NCI-H2171 treated with DMSO at 0.1 percent for 48 hours (cell line): ENCODE data around the gene CLDN14.

Experiments
- DNase-seq: peaks from one replicate; lab custom pipeline; 2025; lab: John Stamatoyannopoulos, UW

Gene CLDN14

GRCh38 chr21:36479415-36480402, at the start of gene CLDN14:
Gene CLDN14, minus strand, starts transcription at chr21:36480122. Its CDS starts 18,427 bp downstream, at chr21:36461695.
- DNase-seq, result no peak

- DNase-seq, result no peak
These were observed 48.8 kb upstream of the CLDN14 start for GRCh38 chr21:36528716-36529115.

- DNase-seq, result no peak
These were observed 47.4 kb upstream of the CLDN14 start for GRCh38 chr21:36527317-36527716.

DNA sequence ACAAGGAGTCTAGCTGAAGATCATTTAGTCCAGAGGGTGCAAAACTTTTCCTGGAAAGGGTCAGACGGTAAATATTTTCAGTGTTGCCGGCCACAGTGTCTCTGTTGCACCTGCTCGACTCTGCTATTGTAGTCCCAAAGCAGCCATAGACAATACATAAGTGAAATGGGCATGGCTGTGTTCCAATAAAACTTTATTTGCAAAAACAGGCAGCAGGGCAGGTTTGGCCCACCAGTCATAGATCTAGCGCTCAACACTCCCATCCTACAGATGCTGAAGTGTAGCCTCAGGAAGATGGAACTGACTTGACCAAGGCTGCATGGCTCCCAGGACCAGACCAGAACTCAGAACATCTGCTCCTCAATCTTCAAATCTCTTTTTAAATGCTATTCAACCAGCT, 46.2 kb upstream of the CLDN14 start:
- DNase-seq, result no peak

DNA sequence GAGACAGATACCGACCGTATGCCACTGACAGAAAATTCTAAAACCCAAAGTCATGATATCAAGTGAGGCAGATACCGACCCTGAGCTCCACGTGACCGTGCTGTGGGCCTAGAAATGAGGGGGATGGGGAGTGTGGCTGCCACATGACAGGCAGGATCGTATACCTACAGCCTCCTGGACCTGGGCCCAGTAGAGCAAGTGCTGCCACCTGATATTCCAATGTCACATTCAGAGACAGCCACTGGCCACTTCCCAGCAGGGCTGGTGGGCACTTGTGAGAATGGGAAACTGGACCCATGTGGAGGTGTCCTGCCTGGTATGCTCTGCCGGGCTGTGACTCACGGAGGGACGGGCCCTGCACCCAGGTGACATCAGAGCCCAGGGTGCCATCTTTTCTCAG, 44.6 kb upstream of the CLDN14 start:
- no peak for DNase-seq

DNA sequence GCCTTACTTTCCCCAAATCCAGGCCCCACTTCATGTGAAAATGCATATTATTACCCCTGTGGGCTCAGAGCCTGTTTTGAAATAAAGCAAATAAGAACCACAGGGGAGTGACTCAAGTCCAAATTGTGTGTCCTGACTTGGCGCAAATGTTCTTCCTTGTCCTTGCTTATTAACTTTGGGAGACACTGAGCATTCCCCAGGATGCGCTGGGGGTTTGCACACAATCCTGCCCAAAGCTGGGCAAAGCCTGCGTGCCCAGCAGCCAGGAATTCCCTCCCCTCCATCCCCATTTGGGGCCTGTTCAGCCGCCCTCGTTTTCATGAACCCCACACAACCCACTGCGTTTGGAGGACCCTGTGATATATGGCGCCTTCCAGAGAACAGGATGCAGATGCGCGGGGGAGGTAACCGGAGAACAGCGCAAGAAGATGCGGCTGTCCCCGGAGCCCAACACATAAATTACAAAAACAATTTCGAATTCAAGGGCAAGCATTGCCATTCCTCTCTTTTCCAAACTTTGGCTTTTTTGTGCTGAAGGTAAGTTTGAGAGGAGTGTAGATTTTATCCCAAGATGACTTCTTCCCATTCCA, 42.4 kb upstream of the CLDN14 start:
- DNase-seq, result no peak

DNA sequence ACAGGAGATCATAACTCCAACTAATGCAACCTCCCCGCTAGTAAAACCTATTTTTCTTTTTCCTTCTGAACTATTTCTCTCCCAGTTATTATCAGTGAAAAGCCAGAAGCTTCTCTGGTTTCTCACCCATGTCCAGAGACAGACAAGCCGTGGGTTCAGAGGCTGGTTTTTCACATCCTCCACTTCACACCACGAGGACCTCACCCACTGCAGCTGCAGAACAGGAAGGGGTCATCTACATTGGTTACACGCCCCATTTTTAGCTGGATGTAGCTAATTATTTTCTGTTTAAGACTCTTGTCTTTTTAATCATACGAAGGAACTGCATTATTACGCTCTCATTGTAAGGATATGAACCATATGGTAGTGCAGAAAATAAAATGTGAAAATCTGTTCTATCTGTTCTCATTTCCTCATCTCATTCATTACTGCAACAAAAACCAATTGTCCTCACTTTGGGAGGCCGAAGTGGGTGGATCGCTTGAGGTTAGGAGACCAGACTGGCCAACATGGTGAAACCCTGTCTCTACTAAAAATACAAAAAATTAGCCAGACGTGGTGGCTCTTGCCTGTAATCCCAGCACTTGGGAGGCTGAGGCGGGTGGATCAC, 39.1 kb upstream of the CLDN14 start:
- no peak for DNase-seq

DNA sequence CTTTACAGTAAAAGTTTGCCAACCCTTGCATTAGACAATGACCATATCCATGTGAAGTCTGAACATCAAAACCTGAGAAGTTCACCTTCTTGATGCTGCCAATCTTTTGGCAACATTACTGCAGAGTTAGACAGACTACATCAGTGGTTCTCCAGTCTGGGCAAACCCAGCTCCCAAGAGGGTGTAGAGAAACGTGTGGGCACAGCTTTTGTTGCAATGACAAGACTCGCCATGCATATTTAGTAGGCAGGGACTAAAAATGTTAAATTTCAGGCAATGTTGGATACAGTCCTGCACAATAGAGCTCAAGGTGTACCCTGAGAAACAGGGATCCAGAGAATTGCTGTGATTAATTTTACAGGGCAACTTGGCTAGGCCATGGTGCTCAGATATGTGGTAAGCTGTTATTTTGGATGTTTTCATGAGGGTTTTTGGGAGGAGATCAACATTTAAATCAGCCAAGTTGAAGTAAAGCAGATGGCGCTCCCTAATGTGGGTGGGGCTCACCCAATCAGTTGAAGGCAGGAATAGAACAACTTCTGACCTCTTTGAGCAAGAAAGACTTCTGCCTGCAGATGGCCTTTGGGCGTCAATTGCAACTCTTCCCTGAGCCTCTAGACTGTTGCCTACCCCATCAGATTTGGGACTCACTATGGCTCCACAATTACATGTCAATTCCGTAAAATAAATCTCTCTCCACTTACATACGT, 37.6 kb upstream of the CLDN14 start:
- no peak for DNase-seq

DNA sequence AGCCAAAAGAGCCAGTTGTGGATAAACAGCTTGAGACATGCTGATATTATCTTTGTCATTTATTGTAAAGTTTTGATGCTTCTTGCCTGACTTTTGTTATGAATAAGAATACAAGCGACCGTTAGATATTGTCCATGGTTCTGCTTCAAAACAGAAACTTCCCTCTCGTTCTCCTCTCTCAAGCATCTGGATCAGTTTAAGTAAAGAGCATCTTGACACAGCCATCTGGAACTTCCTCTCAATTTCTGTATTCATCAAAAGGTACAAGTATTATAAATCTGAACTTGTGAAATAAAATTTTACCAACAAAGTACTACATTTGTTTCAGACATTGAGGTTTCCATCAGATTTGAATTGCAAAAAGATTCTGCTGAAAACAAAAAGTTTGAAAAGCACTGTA, 36.4 kb upstream of the CLDN14 start:
- DNase-seq, result no peak

GRCh38 chr21:36513430-36513829, 33.5 kb upstream of the CLDN14 start:
- no peak for DNase-seq

GRCh38 chr21:36512971-36513370, 33.0 kb upstream of the CLDN14 start:
- no peak for DNase-seq

DNA sequence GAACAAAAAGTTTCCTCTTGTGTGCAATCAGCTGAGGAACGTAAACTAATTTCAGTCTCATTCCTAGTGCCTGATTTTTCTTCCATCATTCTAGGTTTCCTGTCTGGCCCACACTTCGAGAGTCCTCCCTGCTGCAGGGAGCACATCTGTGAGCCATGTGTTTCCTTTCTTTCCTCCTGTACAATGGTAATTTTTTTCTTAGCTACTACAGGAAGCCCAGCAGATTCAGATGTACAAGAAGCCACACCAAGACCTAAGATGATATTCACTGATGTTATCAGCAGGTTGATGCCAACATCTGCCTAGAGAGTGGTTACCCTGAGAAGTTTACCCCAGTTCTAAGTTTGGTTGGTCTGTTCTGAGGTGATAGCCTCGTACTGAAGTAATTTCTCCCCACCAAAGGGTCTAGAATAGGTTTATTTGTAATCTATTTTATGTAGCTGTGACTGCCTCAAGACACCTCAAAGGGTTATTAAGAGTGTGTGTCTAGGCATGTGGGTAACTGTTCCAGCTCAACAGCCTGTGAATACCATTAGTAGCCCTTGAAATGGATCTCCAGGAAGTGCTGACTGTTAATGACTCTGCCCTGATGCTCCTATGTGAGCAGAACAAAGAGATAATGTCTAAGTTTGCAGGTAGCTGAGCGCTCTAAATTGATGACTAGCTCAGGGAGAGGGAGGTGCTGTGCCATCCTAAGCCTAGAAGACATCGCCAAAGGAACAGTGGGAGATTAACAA, 31.7 kb upstream of the CLDN14 start:
- no peak for DNase-seq

DNA sequence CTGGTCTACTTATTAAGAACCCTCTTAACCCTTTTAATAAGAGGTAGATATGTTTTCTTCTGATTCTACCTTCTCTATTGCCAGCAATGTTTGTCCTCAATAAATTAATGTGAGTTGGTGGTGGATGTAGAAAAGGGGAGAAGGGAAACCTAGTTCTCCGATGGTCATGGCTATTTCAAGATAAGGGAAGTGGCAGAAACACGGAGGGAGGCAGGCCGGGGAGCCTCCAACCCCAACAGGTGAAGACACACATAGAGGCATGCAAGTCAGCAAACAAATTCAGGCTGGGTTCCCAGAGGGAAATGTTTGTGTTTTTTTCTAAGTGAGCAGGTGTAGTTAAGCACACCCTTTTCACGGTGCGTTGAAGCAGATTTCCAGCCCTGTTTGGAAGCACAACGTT, 31.0 kb upstream of the CLDN14 start:
- no peak for DNase-seq

- no peak for DNase-seq
These were observed 30.2 kb upstream of the CLDN14 start for GRCh38 chr21:36509973-36510664.

GRCh38 chr21:36508948-36509347, 29.0 kb upstream of the CLDN14 start:
- no peak for DNase-seq

DNA sequence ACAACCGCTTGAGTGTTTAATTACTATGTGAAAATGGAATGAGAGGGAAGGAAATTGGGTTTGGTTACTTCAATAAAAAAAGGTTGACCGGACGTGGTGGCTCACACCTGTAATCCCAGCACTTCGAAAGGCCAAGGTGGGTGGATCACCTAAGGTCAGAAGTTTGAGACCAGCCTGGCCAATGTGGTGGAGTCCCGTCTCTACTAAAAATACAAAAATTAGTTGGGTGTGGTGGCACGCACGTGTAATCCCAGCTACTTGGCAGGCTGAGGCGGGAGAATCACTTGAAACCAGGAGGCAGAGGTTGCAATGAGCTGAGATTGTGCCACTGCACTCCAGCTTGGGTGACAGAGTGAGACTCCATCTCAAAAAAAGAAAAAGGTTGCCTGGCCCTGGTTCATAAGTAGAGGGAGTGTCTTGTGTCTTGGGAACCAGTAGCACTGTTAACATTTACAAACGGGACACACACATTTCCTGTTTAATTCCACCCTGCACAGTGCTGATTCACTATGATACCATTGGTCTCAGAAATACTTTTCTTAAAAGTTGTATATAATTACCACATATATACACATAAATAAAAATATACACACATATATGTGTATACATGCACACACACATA, 27.6 kb upstream of the CLDN14 start:
- no peak for DNase-seq

GRCh38 chr21:36506482-36506881, 26.6 kb upstream of the CLDN14 start:
- DNase-seq, result no peak

- peak; percentile 44 for DNase-seq
These were observed 24.4 kb upstream of the CLDN14 start for GRCh38 chr21:36504067-36505058.

GRCh38 chr21:36502365-36502764, 22.4 kb upstream of the CLDN14 start:
- no peak for DNase-seq

DNA sequence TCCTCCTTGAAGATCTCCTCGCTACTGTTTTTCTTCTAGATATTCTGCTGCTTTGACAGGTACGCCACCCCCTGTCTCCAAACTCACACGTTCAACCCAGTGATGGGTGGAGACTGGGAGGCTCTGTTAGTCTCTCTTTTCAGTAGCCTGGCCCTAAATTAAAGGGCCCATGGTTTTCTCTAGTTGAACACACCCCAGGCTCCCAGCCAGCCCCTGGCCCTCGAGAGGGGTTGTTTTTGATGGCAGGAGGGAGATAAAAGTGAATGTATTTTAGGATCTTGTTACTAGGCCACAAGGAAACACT, 21.6 kb upstream of the CLDN14 start:
- no peak for DNase-seq
